GM19463 (cell line): Measurements from ENCODE around the gene MEDAG.
A peak's percentile ranks its signal among the peaks of the same experiment; 100 is the strongest.

ENCODE experiments used
- ATAC-seq: cut with Tn5 transposase; IDR thresholded peaks from one replicate; pipeline ENCODE4 v1.9.1; 2021; ENCODE audit warnings: mild to moderate bottlenecking, moderate library complexity; ENCODE audit not compliant: unreplicated experiment

MEDAG gene

GRCh38 chr13:30936971-30937370 lies 30.9 kb downstream of the MEDAG start:
- no peak for ATAC-seq

- no peak for ATAC-seq
Observed at GRCh38 chr13:30943881-30944280, 37.8 kb downstream of the MEDAG start.

- ATAC-seq: no peak
Observed at GRCh38 chr13:30957258-30957943, 51.3 kb downstream of the MEDAG start.

GRCh38 chr13:30959678-30960077 lies 53.6 kb downstream of the MEDAG start:
- no peak for ATAC-seq

- ATAC-seq: no peak
Observed at GRCh38 chr13:30963791-30964190, 57.7 kb downstream of the MEDAG start.

GRCh38 chr13:30965380-30965779 lies 59.3 kb downstream of the MEDAG start:
- ATAC-seq: no peak

GRCh38 chr13:30966101-30966500 lies 60.0 kb downstream of the MEDAG start:
- ATAC-seq: no peak

- no peak for ATAC-seq
Observed at GRCh38 chr13:30968846-30969245, 62.8 kb downstream of the MEDAG start.

- ATAC-seq: no peak
Observed at GRCh38 chr13:30971575-30971974, 65.5 kb downstream of the MEDAG start.

- no peak for ATAC-seq
Observed at GRCh38 chr13:30972888-30973377, 66.9 kb downstream of the MEDAG start.

- peak; percentile 42 for ATAC-seq
Observed at GRCh38 chr13:30974350-30974749, 68.3 kb downstream of the MEDAG start.
